ENCODE data around the gene KLF6. TPM values are rescaled to one million over a fixed set of nuclear protein-coding genes. Genes with fewer than 3 reads are reported as not detected.

KLF6 gene
- polyA plus RNA-seq, 1 donor from 2014 or later, result 10.4 TPM

- no peaks in the 10 kb centered on the region for H3K9me2 ChIP-seq (ENCODE audit: insufficient read depth, low read length)
- H3K36me3 ChIP-seq (ENCODE audit: insufficient read depth, low read length), result no peaks in the 10 kb centered on the region
- no peak overlapping the region for H3K4me3 ChIP-seq (ENCODE audit: low read length)
- TF ChIP-seq REST (IDR thresholded peaks at IDR 0.05; ENCODE audit: borderline replicate concordance), result no peak
- TF ChIP-seq TAF1 (IDR thresholded peaks at IDR 0.05; ENCODE audit: low read depth), result no peak
- TF ChIP-seq EZH2 (IDR thresholded peaks at IDR 0.05; ENCODE audit: borderline replicate concordance, insufficient read depth, low read length, poor library complexity, severe bottlenecking), result no peak
- no peak for TF ChIP-seq MXI1 (conservative IDR thresholded peaks at IDR 0.05; ENCODE audit: poor library complexity, severe bottlenecking)
- TF ChIP-seq POLR2AphosphoS5 (IDR thresholded peaks at IDR 0.05), result no peak
- no peak for TF ChIP-seq SMC3 (conservative IDR thresholded peaks at IDR 0.05; ENCODE audit: poor library complexity)
- TF ChIP-seq, protein P1, sequence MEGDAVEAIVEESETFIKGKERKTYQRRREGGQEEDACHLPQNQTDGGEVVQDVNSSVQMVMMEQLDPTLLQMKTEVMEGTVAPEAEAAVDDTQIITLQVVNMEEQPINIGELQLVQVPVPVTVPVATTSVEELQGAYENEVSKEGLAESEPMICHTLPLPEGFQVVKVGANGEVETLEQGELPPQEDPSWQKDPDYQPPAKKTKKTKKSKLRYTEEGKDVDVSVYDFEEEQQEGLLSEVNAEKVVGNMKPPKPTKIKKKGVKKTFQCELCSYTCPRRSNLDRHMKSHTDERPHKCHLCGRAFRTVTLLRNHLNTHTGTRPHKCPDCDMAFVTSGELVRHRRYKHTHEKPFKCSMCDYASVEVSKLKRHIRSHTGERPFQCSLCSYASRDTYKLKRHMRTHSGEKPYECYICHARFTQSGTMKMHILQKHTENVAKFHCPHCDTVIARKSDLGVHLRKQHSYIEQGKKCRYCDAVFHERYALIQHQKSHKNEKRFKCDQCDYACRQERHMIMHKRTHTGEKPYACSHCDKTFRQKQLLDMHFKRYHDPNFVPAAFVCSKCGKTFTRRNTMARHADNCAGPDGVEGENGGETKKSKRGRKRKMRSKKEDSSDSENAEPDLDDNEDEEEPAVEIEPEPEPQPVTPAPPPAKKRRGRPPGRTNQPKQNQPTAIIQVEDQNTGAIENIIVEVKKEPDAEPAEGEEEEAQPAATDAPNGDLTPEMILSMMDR (IDR thresholded peaks at IDR 0.05; ENCODE audit: poor library complexity, severe bottlenecking), result no peak
- no peak for TF ChIP-seq RAD21 (conservative IDR thresholded peaks at IDR 0.05)
- no peak for TF ChIP-seq EP300 (conservative IDR thresholded peaks at IDR 0.05; ENCODE audit: poor library complexity, severe bottlenecking)
- no peak overlapping the region for H2AFZ ChIP-seq (ENCODE audit: low read depth, low read length)
- no peaks in the 10 kb centered on the region for H4K20me1 ChIP-seq (ENCODE audit: insufficient read depth)
- H3K9ac ChIP-seq (ENCODE audit: low read length), result no peak overlapping the region
- no peaks in the 10 kb centered on the region for H3F3A ChIP-seq (ENCODE audit: insufficient read depth, low read length, poor library complexity, severe bottlenecking)
- no peak overlapping the region for H3K4me2 ChIP-seq (ENCODE audit: low read length)
- H3K27ac ChIP-seq (ENCODE audit: low read length), result no peak overlapping the region
- peaks cover 3% of the 10 kb centered on the region for H3K9me3 ChIP-seq (ENCODE audit: low read length)
- no peaks in the 10 kb centered on the region for H3K27me3 ChIP-seq (ENCODE audit: insufficient read depth, low read depth, low read length)
- no peaks in the 10 kb centered on the region for H3K79me2 ChIP-seq (replicated peaks; ENCODE audit: insufficient read depth, low read length)
Observed at GRCh38 chr10:3790858-3791257, 5.8 kb upstream of the KLF6 start.

DNA sequence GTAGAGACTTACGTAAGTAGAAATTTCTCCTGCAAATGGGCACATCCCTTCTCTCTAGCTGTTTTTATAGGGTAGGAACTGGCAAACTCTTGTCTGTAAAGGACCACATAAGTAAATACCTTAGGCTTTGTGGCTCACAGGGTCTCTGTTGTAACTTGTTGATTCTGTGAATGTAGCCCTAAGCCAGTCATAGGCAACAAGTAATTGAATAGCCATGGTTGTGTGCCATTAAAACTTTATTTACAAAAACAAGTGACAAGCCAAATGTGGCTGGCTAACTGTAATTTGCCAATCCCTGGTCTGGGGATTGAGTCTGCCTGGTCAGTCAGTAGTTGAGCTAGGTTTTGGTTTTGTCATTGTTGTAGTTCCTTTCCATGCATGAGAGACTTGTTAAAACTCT, 5.3 kb upstream of the KLF6 start:
- Histone ChIP-seq H3K9ac (ENCODE audit: low read length) (no peak overlapping the region), H3F3A (ENCODE audit: insufficient read depth, low read length, poor library complexity, severe bottlenecking) (no peaks in the 10 kb centered on the region), H3K9me3 (ENCODE audit: low read length) (peaks cover 3% of the 10 kb centered on the region), H3K4me3 (ENCODE audit: low read length) (no peak overlapping the region), H3K27ac (ENCODE audit: low read length) (no peak overlapping the region), H4K20me1 (ENCODE audit: insufficient read depth) (no peaks in the 10 kb centered on the region), H3K4me2 (ENCODE audit: low read length) (no peak overlapping the region), H3K79me2 (replicated peaks; ENCODE audit: insufficient read depth, low read length) (no peaks in the 10 kb centered on the region), H3K36me3 (ENCODE audit: insufficient read depth, low read length) (no peaks in the 10 kb centered on the region), H2AFZ (ENCODE audit: low read depth, low read length) (no peak overlapping the region), H3K27me3 (ENCODE audit: insufficient read depth, low read depth, low read length) (no peaks in the 10 kb centered on the region), H3K9me2 (ENCODE audit: insufficient read depth, low read length) (no peaks in the 10 kb centered on the region)
- TF ChIP-seq RAD21 (conservative IDR thresholded peaks at IDR 0.05) (no peak), POLR2AphosphoS5 (IDR thresholded peaks at IDR 0.05) (no peak), REST (IDR thresholded peaks at IDR 0.05; ENCODE audit: borderline replicate concordance) (no peak), TAF1 (IDR thresholded peaks at IDR 0.05; ENCODE audit: low read depth) (no peak), MXI1 (conservative IDR thresholded peaks at IDR 0.05; ENCODE audit: poor library complexity, severe bottlenecking) (no peak), SMC3 (conservative IDR thresholded peaks at IDR 0.05; ENCODE audit: poor library complexity) (no peak)
- TF ChIP-seq, protein P1 (IDR thresholded peaks at IDR 0.05; ENCODE audit: poor library complexity, severe bottlenecking), result no peak

Measured in neural cell (in vitro differentiated cells).